Measurements from ENCODE around the gene PLVAP.

GRCh38 chr19:17335575-17335974, 41.6 kb downstream of the PLVAP start:
- TF ChIP-seq CTCF (IDR thresholded peaks at IDR 0.05): no peak
- TF ChIP-seq POLR2AphosphoS2 (conservative IDR thresholded peaks at IDR 0.05; ENCODE audit: low read length): no peak
- no peak for TF ChIP-seq JUNB (IDR thresholded peaks at IDR 0.05)
- no peak for TF ChIP-seq POLR2A (IDR thresholded peaks at IDR 0.05; ENCODE audit: low read length)
- no peak for TF ChIP-seq CEBPB (IDR thresholded peaks at IDR 0.05)
- no peak for TF ChIP-seq HDAC2 (IDR thresholded peaks at IDR 0.05)
- TF ChIP-seq EP300 (IDR thresholded peaks at IDR 0.05): no peak
- TF ChIP-seq HMGXB4 (CRISPR knock-in tag; IDR thresholded peaks at IDR 0.05; ENCODE audit: borderline replicate concordance): no peak
- no peak for TF ChIP-seq MAX (IDR thresholded peaks at IDR 0.05)
- no peak for TF ChIP-seq KDM1A (IDR thresholded peaks at IDR 0.05; ENCODE audit: low read depth)
- TF ChIP-seq NR3C1 (IDR thresholded peaks at IDR 0.05): no peak
- TF ChIP-seq MAZ (IDR thresholded peaks at IDR 0.05; ENCODE audit: borderline replicate concordance, low read depth, low read length): no peak
- TF ChIP-seq RFX5 (IDR thresholded peaks at IDR 0.05): no peak
